Hepatocyte (in vitro differentiated cells): ENCODE data around the gene MTCH1. TPM values are rescaled to one million over a fixed set of nuclear protein-coding genes. Genes with fewer than 3 reads are reported as not detected.

Experiments
- DNase-seq: peaks from one replicate; pipeline ENCODE4 v3.0.0-alpha.2; 2016; ENCODE audit warnings: low spot score
- H2AFZ ChIP-seq: fragments of 200-600 bp; sonication (generic); 2 replicates; pipeline ENCODE4 v1.6.0; 2016; ENCODE audit warnings: antibody characterized with exemption, mild to moderate bottlenecking
- H3K27ac ChIP-seq: fragments of 200-600 bp; sonication (generic); 2 replicates; pipeline ENCODE4 v1.5.1; 2016; ENCODE audit warnings: mild to moderate bottlenecking
- H3K27me3 ChIP-seq: fragments of 200-600 bp; sonication (generic); 2 replicates; pipeline ENCODE4 v1.6.1; 2016
- H3K36me3 ChIP-seq: fragments of 200-600 bp; sonication (generic); replicated peaks from 2 replicates; pipeline ENCODE4 v1.5.1; 2016; ENCODE audit warnings: low read depth; ENCODE audit not compliant: insufficient read depth
- H3K4me1 ChIP-seq: fragments of 200-600 bp; sonication (generic); 2 replicates; pipeline ENCODE4 v1.5.1; 2016; ENCODE audit warnings: mild to moderate bottlenecking, moderate library complexity; ENCODE audit not compliant: insufficient read depth
- H3K4me2 ChIP-seq: fragments of 200-600 bp; sonication (generic); 2 replicates; pipeline ENCODE4 v1.6.0; 2016
- H3K4me3 ChIP-seq: fragments of 200-600 bp; sonication (generic); 2 replicates; pipeline ENCODE4 v1.5.1; 2016; ENCODE audit warnings: mild to moderate bottlenecking
- H3K79me2 ChIP-seq: fragments of 200-600 bp; sonication (generic); 2 replicates; pipeline ENCODE4 v1.6.0; 2017; ENCODE audit warnings: mild to moderate bottlenecking
- H3K9me2 ChIP-seq: fragments of 200-600 bp; sonication (generic); replicated peaks from 2 replicates; pipeline ENCODE4 v1.6.0; 2017; ENCODE audit warnings: mild to moderate bottlenecking; ENCODE audit not compliant: insufficient read depth
- H3K9me3 ChIP-seq: fragments of 200-600 bp; sonication (generic); 2 replicates; pipeline ENCODE4 v1.5.1; 2016; ENCODE audit warnings: low read depth, mild to moderate bottlenecking
- H4K20me1 ChIP-seq: fragments of 200-600 bp; sonication (generic); 2 replicates; pipeline ENCODE4 v1.6.0; 2016; ENCODE audit warnings: mild to moderate bottlenecking; ENCODE audit not compliant: insufficient read depth, poor library complexity, severe bottlenecking
- CTCF ChIP-seq: fragments of 200-600 bp; sonication (generic); IDR thresholded peaks from 2 replicates; pipeline ENCODE4 v1.5.1; 2016; ENCODE audit warnings: antibody characterized with exemption, mild to moderate bottlenecking; ENCODE audit not compliant: poor library complexity
- EZH2 ChIP-seq: fragments of 200-600 bp; sonication (generic); IDR thresholded peaks from 2 replicates; pipeline ENCODE4 v1.6.1; 2016; ENCODE audit warnings: antibody characterized with exemption, mild to moderate bottlenecking, borderline replicate concordance
- EZH2phosphoT487 ChIP-seq: fragments of 200-600 bp; sonication (generic); IDR thresholded peaks from one replicate; pipeline ENCODE4 v1.6.1; 2018; ENCODE audit warnings: antibody characterized with exemption, mild to moderate bottlenecking, low read depth, moderate library complexity; ENCODE audit not compliant: unreplicated experiment, severe bottlenecking
- WGBS: methylation state at CpG from one replicate; pipeline ENCODE4 v1.1.6; 2016; ENCODE audit warnings: low lambda C conversion rate; ENCODE audit errors: missing lambda C conversion rate; 5-methylcytosine and 5-hydroxymethylcytosine counted together
- polyA plus RNA-seq: library from polyadenylated mRNA; unstranded; fragments of >200 nt; fragmentation: Nextera tagmentation; extraction: Ambion mirVana; gene quantifications from 2 replicates; pipeline ENCODE4 v1.2.1, GENCODE V29; 2016
- total RNA-seq: library from RNA; depleted of rRNA; stranded (reverse); fragments of >200 nt; gene quantifications from 2 replicates; pipeline ENCODE4 v1.2.3, GENCODE V29; 2014

Gene MTCH1
- total and polyA plus RNA-seq, 2 experiments from 2014 or later, result 203 to 395 TPM

- H3K9me3 ChIP-seq, result no peaks in the 10 kb centered on the region
- H3K4me2 ChIP-seq, result no peak within 1 kb of the TSS
- no peak within 1 kb of the TSS for H2AFZ ChIP-seq
- H3K9me2 ChIP-seq, result no peaks in the 10 kb centered on the region
- H3K27ac ChIP-seq, result no peak within 1 kb of the TSS
- no peaks in the 10 kb centered on the region for H4K20me1 ChIP-seq
- H3K4me1 ChIP-seq, result no peaks in the 10 kb centered on the region
- H3K27me3 ChIP-seq, result no peaks in the 10 kb centered on the region
- WGBS, result 87% methylated on average over 14 of the region's 14 CpGs
- no peak within 1 kb of the TSS for H3K4me3 ChIP-seq
- DNase-seq, result no peak
- H3K36me3 ChIP-seq, result no peaks in the 10 kb centered on the region
- TF ChIP-seq EZH2phosphoT487, result no peak
- TF ChIP-seq EZH2, result no peak
- no peak for TF ChIP-seq CTCF
- no peaks in the 10 kb centered on the region for H3K79me2 ChIP-seq
Measured at GRCh38 chr6:37005061-37005810, 19.2 kb upstream of the MTCH1 start, which contains the start of gene FGD2. Gene FGD2, plus strand, starts transcription at chr6:37005655. Its CDS starts 163 bp downstream, at chr6:37005818.

- no peak for TF ChIP-seq EZH2phosphoT487
- TF ChIP-seq CTCF, result no peak
- no peak for TF ChIP-seq EZH2
- no peaks in the 10 kb centered on the region for H4K20me1 ChIP-seq
- no peaks in the 10 kb centered on the region for H3K4me1 ChIP-seq
- no peak overlapping the region for H3K4me3 ChIP-seq
- DNase-seq, result no peak
- no peaks in the 10 kb centered on the region for H3K27me3 ChIP-seq
- H3K4me2 ChIP-seq, result no peak overlapping the region
- H2AFZ ChIP-seq, result no peak overlapping the region
- no peaks in the 10 kb centered on the region for H3K9me3 ChIP-seq
- no peaks in the 10 kb centered on the region for H3K9me2 ChIP-seq
- WGBS, result 75% methylated on average over 11 of the region's 11 CpGs
- H3K79me2 ChIP-seq, result no peaks in the 10 kb centered on the region
- no peak overlapping the region for H3K27ac ChIP-seq
- no peaks in the 10 kb centered on the region for H3K36me3 ChIP-seq
Measured at GRCh38 chr6:37004044-37004980, 18.3 kb upstream of the MTCH1 start.

- no peak overlapping the region for H2AFZ ChIP-seq
- no peak overlapping the region for H3K27ac ChIP-seq
- no peaks in the 10 kb centered on the region for H3K36me3 ChIP-seq
- no peak for DNase-seq
- 93% methylated on average over 4 of the region's 4 CpGs for WGBS
- no peaks in the 10 kb centered on the region for H3K79me2 ChIP-seq
- H3K27me3 ChIP-seq, result no peaks in the 10 kb centered on the region
- H4K20me1 ChIP-seq, result no peaks in the 10 kb centered on the region
- TF ChIP-seq EZH2phosphoT487, result no peak
- TF ChIP-seq EZH2, result no peak
- no peak for TF ChIP-seq CTCF
- H3K9me3 ChIP-seq, result no peaks in the 10 kb centered on the region
- no peaks in the 10 kb centered on the region for H3K9me2 ChIP-seq
- peaks cover 10% of the 10 kb centered on the region for H3K4me1 ChIP-seq
- no peak overlapping the region for H3K4me2 ChIP-seq
- no peak overlapping the region for H3K4me3 ChIP-seq
Measured at GRCh38 chr6:36999751-37000125, 13.7 kb upstream of the MTCH1 start.
